Measurements from ENCODE around the gene SMARCA2.

The SMARCA2 gene

GRCh38 chr9:2043243-2043642 is 28.1 kb downstream of the SMARCA2 start:
- no peak for DNase-seq

DNA sequence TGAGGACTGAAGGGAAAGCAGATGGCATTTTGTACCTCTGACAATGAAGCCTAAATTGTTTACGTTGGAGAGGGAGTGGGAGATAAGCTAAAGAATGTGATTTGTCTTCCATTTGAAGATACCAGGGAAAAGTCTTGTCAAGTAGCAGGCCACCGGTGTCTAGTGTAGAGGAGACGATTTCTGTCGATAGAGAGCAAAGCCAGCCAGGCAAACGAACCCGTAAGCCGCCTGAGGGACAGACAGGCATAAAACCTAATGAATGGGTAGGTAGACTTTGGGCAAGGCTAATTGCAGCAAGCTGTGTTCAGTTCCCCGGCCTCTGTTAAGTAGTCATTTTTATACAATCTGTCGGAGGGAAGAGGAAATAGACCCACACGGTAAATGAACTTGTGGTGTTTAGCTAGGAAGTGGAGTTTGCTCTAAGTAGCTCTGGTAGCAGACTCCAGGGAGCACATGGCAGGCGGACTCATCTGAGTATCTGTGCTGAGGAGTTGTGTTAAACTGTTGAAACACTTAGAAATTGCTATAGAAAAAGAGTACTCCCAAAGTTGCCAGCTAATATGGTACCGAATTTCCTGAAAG is 28.8 kb downstream of the SMARCA2 start:
- no peak for DNase-seq

- DNase-seq, result no peak
These were observed 32.1 kb downstream of the SMARCA2 start for GRCh38 chr9:2047144-2047671.

GRCh38 chr9:2047916-2048315 is 32.8 kb downstream of the SMARCA2 start:
- DNase-seq, result no peak

- DNase-seq, result no peak
These were observed 35.1 kb downstream of the SMARCA2 start for GRCh38 chr9:2050236-2050635.

GRCh38 chr9:2053883-2054845 is 39.0 kb downstream of the SMARCA2 start:
- DNase-seq, result peak; percentile 85

DNA sequence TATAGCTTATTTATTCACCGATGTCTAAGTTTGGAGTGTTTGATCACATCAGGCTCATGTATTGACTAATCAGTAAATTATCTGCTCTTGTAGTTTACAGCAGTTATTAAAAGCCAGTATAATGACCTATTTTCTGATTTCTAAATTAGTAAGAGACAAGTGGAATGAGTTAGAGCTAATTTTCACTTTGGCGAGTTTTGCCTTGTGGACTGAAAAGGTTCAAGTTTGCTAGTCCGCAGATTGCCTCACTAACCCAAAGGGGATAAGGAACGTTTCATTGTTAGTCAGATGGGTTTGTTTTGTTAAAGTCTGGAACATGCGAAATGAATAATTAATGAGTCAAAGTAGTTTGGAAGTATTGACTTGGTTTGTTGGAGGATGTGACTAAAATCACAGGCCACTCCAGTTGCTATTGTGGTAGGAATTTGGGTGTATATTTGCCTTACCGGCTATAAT is 40.1 kb downstream of the SMARCA2 start:
- DNase-seq, result no peak

DNA sequence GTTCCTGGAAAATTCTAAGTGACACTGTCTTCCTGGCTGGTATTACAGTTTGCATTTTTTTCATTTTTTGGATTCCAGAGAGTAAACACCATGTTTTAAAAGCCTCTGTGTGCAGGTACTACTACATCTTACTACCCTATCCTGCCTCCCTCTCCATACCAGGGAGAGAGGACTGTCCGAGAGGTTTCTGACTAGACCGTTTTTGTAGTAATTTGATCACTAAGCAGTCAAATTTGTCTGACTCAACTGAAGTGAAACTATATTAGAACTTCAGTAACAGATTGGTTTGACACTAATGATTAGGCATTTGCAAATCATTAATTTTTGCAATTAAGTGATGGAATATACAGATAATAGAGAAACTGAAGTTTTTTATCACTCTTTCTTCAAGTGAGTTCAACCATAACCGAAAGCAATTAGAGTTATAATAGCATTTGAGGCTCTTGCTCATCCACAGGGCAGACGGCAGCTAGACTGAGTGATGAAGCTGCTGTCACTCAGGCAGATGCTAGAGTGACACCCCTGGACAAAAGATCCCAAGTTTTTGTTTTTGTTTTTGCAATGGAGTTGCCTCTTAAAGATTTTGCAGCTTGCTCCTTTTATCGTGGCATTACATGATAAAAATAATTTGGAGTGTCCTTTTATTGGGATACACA is 44.3 kb downstream of the SMARCA2 start:
- no peak for DNase-seq

GRCh38 chr9:2060424-2060823 is 45.3 kb downstream of the SMARCA2 start:
- no peak for DNase-seq

- no peak for DNase-seq
These were observed 50.6 kb downstream of the SMARCA2 start for GRCh38 chr9:2065704-2066103.

DNA sequence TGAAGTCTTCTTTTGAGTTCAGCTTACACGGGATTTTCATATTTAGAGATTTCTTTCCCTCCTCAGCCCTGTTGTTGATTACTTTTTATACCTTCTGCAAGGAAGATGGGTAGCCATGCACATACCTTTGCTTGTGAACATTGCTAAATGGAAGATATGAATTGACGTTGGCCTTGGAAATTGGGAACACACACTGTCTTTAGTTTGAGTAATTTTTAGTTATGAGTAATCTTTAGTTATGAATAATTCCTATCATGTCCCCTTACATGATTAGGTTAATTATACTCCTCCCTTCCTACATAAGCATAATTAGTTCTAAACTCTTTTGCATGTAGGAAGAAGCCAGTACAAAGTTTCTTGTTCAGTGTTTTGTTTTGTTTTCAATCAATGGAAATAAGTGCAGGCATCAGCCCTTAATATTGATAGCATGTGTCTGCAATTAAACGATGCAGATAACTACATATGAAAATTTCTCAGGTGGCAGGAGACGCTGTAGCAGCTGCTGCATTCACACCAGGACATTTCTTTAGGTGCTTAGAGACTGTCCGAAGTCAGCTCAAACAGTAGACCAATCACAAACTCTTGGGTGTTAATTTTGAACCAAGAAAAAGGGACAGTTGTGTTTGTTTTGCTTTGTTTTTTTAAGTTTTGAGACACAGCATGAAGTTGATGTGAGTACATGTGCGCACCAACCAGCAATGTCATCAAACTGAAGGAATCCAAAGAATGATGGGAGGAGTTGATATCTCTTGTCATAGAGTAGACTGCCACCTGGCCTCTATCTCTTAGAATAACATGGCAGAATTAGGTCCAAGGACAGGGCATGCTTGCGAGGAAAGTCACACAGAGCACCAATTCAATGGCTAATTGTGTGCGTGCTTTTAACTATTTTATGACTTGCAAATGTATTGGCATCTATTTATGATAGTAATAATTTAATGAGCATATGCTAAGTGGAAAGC is 51.4 kb downstream of the SMARCA2 start:
- peak; percentile 26 for DNase-seq

- no peak for DNase-seq
These were observed 57.7 kb downstream of the SMARCA2 start for GRCh38 chr9:2072752-2073405.

GRCh38 chr9:2082772-2083171 is 67.6 kb downstream of the SMARCA2 start:
- no peak for DNase-seq

DNA sequence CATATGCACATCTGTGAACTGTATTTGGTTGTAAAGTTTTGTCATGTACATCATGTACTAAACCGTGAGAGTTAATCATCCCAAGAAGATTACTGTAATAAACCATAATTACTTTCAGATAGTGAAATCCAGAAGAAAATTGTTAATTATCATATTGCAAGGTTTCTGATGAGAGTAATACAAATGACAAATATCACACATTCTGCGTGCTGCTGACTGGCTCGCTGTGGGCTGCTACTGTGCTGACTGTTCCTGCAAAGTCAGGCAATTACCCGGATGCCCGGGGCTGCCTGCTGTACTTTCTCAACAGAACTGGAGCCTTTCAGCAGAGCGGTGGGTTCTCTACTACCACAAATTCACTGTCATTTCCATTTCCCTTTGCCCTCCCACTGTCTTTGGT is 68.3 kb downstream of the SMARCA2 start:
- no peak for DNase-seq

DNA sequence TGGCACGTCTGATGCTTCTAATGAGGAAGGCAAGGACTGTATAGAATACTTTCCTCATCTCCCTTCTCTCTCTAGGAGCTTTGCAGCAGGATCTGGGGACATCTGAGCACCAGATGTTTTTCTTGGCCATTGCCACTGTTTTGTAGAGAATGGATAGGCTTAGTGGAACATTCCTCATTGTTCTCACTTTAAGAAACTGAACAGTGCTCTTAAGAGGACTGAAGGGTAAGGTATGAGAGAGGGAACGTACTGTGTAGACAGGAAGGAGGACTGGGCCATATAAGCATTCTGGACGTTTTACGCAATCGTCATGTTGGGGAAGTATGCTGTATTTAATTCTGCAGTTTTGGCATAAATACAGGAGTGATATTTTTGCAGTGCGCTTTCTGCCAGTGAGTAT is 70.6 kb downstream of the SMARCA2 start:
- no peak for DNase-seq

DNA sequence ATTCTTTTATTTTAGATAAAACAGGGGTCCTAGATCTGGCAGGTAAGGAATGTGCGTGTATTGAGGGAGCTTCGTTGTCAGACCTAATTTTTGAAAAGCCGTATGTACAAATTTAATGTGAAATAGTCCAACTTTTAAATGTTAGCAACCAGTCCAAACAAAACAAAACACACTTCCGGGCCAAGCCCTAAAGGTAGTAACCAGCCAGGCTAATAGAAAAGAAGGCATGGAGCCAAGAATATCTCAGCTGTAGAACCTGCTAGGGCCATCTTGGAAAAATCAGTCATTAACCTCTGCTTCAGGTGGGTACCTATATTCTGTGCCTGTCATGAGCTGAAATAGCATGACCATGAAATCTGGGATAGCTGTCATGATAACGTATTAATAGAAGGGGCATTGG is 71.0 kb downstream of the SMARCA2 start:
- no peak for DNase-seq

DNA sequence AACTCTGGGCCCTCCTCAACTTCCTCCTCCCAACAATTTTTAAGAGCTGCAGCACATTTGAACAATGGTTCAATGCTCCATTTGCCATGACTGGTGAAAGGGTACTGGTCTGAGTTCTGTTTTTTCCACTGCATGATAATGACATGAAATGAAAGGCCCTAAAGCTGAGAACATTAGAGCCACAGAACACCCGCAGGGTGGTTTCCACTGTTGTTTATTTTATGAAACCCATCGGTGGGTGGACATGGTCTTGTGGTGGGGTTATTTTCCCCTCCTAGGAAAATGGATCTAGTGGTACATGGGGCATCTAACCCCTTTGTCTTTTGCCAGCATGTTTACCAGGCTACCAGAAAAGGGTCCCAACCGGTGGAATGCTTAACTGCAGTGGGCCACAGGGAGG is 71.8 kb downstream of the SMARCA2 start:
- no peak for DNase-seq

DNA sequence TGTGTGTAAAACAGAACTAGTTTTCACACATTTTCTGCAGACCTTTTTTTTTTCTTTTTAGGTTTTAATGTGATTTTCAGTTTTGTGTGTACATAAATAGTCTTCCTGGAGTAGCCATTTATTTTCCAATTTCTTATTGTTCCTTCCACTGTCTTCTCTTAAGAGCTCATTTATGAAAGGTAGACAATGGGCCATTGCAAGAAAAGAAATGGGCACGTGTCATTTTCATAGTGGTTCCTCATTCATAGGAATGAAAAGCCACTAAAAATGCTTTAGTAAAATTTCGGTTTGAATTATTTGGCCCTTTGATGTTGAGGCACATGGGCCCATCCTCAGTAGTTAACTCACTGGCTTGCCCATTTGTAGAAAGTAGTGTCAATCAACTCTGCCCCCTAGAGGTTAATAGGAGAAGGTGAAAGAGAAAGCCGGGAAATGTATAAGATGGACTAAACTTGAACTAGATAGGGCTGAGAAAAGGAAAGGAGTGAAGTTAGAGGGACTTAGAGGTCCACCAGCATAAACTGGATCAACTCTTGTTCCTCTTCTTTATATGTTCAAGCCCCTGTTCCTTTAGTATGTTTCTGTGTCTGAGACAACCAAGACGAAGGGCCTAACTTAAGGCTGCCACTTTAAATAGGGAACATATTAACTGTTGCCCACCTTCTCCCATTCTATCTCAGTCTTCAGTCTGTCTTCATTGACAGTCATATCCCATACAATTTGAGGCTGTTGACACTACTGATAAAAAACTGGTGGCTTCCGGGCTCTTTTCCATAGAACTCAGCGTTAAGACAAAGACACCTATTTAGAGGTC is 72.6 kb downstream of the SMARCA2 start:
- peak; percentile 57 for DNase-seq

GRCh38 chr9:2093920-2094597 is 78.9 kb downstream of the SMARCA2 start:
- DNase-seq, result no peak

DNA sequence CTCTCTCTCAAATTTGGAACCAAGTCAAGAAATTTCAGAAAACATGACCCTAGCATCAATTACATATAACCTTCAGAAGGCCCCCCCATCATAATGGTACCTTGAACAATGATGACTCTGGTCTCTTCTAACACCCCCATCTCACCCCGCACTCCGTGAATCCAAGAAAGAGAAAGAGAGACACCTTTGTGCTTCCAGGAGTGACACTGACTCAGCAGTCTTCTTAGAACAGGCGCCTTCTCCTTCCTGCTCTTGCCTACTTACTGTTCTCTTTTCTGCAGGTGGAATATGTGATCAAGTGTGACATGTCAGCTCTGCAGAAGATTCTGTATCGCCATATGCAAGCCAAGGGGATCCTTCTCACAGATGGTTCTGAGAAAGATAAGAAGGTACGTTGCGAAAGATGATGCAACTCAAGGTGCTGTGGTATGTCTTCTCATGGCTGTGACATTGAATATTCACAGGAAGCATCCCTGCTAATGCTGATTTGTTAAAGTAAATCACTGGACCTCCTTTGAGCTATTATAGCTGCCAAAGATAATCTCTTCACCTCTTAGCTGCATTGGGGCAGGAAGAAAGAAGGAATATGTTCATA is 81.3 kb downstream of the SMARCA2 start:
- no peak for DNase-seq

All from central memory CD4-positive, alpha-beta T cell (primary cell).